ENCODE results near the gene SLC15A3. TPM values are rescaled to one million over a fixed set of nuclear protein-coding genes. Genes with fewer than 3 reads are reported as not detected.
"Not testable (repeated sequence)": the region's sequence is repeated elsewhere in the genome, so short reads cannot be mapped to it uniquely, and the experiment has no call there.

SLC15A3 gene
- total RNA-seq, 1 experiment from 2014 or later = 2.6 TPM

DNA sequence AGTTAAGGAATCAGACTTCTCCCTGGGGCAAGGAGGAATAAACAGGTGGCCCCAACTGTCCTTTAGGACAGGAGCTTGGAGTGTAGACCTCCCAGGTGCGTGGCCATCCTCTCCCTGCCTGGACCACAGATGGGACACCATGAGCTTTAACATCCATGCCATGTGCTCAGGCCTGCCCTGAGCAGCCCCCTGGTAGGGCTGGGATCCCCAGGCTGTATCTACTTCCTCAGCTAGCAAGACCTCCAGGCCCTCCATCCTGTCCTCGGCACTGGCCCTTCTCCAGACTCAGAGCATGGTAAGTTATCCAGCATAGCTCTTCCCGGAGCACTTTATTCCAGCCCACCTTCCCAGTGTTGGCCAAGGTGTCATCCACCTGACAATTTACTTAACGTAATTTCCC, 25.2 kb upstream of the SLC15A3 start:
- no peak for DNase-seq (ENCODE audit: low spot score)

DNA sequence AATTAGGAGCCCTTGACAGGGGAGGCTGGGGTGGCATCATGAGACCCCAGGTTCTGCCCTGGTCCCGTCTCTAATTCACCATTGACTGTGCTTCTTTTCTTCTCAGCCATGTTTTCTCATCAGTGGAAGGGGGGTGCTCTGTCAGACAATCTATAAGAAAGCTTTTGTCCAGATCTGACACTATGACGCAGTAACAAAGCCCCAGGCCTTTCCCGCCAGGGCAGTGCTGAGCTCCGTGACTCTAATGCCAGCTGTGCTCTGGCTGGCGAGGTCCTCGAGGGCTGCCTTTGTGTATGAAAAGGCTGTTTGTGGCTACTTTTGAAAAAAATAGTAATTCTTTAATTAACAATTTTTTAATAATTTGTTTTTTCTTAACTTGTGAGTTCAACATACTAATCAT, 22.8 kb upstream of the SLC15A3 start:
- DNase-seq (ENCODE audit: low spot score) = no peak

DNA sequence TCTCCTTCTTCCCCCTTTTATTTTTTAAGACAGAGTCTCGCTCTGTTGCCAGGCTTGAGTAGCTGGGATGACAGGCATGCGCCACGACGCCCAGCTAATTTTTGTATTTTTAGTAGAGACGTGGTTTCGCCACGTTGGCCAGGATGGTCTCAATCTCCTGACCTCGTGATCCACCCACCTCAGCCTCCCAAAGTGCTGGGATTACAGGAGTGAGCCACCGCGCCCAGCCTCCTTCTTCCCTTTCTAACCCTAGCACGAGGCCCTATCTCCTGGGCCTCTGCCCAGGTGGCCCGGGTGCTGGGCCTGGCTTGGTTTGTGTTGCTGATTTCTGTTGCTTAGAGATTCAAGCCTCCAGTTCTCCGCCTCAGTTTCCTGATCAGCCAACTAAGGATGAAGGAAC, 22.3 kb upstream of the SLC15A3 start:
- not testable (repeated sequence) for DNase-seq (ENCODE audit: low spot score)

DNA sequence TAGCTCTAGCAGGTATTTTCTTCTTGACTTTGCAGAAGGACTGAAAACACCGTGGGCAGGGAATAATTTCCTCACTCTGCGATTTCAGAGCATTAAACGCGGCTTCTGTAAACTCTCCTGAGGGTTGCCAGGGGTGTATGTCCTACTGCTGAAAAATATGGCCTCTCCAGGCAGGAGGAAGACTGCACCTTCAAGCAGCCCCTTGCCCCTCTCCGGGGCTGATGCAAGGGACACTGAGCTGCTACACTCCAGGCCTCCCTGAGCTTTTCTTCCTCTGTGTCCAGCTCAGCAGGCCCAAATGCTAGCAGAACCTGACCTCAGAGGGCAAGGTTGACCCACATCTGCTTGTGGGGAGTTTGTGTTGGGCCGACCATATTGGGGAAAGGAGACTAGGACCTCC, 21.7 kb upstream of the SLC15A3 start:
- DNase-seq (ENCODE audit: low spot score) = peak; percentile 19

DNA sequence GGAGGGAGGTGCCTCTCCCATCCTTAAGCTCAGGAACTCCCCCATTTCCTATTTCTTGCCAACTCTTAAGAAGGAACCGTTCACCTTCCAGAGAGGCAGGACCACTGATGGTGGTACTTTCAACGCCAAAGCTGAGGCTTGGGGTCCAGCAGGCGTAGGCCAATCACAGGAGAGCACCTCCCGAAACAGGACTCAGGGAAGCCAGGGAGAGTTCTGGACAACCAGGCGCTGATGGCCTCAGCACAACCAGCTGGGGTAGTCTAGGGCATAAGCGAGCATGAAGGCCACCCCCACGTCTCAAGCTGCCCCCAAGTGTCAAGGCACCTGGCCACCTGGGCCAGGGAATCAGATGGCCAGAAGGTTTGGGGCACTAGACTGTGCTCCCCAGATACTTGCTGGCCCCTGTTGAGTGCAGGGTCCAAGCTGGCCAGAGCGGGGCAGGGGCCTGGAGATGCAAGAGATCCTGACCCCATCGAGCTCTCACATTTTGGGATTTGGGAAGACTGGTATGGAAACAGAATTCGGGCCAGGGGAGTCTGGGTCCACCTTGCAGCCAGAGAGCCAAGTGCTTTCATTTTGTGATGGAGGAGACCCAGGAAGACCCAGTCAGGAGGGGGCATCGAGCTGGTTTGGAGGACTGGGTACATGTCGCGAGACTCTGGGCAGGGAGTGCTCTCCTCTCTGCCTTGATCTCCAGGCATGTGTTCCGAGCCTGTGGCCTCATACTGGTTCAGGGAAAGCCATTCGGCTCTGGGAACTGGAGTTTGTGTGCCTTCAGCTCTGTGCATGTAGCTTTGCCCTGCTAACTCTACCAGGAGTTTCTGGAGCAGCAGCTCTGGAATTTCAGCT, 20.4 kb upstream of the SLC15A3 start:
- no peak for DNase-seq (ENCODE audit: low spot score)

DNA sequence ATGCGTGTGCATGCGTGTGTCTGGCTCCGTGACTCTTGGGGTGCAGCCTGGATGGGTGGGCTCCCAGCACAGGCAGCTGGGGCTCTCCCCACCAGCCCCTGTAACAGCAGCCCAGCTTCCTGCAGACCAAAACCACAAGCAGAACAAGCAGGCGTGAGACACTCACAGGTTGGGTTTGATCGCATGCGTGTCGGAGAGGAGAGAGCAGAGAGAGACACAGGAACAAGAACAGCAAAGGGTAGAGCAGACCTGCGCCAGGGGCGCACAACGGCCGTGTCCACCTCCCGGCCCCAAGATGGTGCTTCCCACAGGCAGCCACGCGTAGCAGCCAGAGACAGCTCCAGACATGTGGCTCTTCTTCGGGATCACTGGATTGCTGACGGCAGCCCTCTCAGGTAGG, 19.5 kb upstream of the SLC15A3 start, which contains the start of gene CD6:
CD6 (plus strand) TSS at position 161 of the 400 bp plus-strand sequence; CDS start at position 347, 186 bp downstream.
- DNase-seq (ENCODE audit: low spot score) = no peak

DNA sequence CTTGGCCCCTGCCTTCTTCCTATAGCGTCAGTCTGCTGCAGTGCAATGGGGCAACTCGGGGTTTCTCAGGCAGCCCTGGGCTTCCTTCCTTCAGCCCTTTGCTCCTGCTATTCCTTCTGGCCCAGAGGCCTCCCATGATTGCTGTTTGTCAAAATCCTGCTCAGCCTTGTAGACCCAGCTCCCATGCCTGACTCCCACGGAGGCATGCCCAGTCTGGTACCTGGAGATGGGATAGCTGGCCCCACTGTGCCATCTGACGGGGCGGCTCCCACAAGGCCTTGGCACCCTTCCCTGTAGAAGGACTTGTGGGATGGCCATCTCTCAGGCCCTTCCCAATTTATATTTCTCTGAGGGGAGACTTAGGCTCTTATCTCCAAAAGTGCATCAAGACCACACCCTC, 18.9 kb upstream of the SLC15A3 start:
- no peak for DNase-seq (ENCODE audit: low spot score)

DNA sequence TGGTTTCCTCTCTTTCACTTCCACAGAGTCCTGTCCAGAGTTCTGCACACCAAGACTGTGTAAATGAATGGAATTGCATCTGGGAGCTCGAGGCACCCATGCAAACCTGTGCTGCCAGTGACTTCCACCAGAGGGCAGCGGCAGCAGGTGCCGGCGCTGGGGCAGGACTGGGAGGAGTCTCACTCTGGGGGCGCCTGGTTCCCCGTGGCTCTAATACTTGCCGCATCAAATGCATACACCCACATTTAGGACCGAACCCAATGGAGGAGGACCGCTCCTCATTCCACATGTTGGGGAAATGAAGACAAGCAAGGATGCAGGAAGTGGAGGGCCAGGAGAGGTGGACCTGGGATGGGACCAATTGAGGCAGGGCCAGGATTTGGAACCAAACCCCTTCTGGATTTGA, 18.4 kb upstream of the SLC15A3 start:
- DNase-seq (ENCODE audit: low spot score) = peak; percentile 72

DNA sequence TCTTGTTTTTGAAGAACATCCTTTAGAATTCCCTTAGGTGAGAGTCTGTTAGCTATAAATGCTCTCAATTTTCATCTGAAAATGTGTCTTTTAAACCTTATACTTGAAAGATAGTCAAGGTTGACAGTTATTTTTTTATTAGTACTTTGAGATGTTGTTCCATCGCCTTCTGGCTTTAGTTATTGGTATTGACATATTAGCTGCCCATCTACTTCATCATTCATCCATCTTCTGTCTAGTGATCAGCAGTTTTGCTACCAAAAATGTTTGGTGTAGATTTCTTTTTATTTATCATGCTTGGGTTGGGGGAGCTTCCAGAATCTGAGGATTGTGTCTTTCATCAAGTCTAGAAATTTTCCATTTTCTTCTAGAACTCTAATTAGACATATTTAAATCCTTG, 16.2 kb upstream of the SLC15A3 start:
- no peak for DNase-seq (ENCODE audit: low spot score)

DNA sequence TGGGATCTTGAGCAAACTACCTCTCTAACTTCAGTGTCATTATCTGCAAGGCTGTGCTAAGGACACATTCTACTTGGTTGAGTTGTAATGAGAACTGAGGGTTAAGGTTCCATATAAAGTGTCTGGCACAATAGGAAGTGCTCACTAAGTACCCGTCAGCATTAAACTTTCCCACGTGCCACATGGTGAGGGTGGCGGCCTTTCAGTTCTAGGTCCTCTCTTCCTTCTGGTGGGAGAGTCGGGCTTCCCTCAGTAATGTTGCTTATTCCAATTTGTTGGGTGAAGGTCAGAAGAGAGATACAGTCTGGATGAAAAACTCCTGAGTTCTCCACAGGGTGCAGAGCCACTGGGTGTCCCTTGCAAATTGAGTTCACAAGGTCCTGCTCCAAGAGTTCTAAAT, 14.9 kb upstream of the SLC15A3 start:
- no peak for DNase-seq (ENCODE audit: low spot score)

DNA sequence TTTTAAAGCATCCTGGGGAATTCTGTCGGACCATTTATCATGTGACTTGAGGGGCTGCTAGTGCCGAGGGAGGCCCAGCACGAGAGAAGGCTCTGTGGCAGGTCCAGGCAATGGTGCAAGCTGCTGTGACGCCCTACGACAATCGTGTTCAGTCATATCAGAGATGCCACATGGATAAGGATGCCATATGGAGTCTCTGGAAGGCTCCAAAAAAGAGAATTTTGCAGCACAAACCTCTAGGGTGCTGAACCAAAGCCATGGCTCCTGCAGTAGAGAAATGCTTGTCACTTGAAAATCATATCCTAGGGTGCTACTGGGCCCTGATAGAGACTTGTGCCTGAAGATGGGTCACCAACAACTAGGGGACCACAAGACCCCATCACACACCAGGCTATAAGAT, 12.8 kb upstream of the SLC15A3 start:
- DNase-seq (ENCODE audit: low spot score) = no peak

DNA sequence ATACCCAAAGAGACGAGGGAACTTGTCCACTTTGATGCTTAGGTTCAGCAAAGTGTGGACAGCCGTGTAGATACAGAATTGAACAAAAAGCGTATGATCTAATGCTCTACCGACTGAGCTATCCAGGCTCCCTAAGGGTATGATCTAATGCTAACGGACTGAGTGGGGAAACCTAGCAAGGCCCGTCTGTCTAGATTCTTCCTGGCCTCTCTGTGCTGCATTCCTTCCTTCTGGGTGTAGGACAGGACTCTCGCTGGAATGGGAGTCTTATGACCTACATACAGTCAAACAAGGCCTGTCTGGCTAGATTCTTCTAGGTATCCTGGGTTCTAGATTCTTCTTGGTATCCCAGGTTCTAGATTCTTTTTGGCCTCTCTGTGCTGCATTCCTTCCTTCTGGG, 8.4 kb upstream of the SLC15A3 start:
- no peak for DNase-seq (ENCODE audit: low spot score)

DNA sequence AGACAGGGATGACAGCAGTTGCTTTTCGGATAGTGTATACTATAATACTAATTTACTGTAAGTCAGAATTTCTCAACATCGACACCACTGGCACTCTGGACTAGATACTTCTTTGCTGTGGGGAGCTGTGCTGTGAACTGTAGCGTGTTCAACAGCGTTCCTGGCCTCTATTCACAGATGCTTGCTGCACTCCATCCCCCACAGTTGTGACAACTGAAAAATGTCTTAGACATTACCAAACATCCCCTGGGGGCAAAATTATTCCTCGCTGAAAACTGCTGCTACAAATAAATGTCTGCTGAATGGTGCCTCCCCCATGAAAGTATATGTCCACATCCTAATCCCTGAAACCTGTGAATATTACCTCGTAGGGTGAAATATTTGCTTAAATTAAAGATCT, 7.5 kb upstream of the SLC15A3 start:
- no peak for DNase-seq (ENCODE audit: low spot score)

DNA sequence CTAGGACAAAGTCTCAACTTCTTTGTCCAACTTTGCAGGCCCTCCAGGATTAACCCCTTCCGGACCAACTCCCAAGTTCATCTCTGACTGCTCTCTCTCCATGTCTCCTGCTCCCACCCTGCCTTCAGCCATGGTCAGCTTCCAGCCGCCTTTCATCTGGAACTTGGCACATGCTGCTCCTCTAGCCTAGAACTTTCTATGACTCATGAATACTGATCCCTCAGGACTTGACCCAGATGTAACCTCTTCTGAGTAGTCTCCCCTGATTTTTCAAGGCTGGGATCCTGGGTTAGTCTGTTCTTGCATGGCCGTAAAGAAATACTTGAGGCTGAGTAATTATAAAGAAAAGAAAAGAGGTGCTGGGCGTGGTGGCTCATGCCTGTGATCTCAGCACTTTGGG, 5.2 kb upstream of the SLC15A3 start:
- no peak for DNase-seq (ENCODE audit: low spot score)

DNA sequence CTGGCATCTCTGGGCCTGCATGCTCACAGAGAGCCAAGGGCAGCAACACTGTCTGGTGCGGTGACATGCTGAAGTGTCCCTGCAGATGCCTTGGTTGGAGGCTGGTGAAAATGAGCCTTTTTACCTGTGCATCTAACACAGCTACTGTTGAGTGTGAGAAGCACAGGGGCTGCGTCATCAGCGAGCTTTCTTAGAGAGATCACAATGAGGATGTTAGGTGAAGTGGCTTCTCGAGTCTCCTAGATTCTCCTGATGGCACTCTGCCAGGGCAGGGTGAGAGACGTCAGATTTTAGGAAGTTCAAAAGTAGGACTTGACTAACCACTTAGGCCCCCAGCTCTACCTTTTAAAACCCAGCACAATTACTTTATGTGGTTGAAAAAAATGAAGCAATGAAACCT, 3.6 kb upstream of the SLC15A3 start:
- DNase-seq (ENCODE audit: low spot score) = no peak

DNA sequence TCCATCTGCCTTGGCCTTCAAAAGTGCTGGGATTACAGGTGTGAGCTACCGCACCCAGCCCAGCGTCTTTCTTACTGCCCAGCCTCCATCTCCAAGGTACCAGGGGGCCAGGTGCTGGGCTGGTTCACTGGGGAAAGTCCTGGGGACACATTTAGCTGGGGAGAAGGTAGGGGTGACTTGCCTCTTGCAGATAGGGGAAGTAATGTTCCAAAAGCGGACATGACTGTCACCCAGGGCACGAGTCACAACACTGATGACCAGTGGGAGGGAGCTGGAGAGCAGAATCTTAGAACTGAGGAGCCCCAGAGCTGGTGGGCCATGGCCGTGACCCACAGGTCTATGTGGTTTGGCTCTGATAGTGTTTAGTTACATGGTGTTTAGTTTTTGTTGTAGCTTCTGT, 2.4 kb upstream of the SLC15A3 start:
- DNase-seq (ENCODE audit: low spot score) = no peak

DNA sequence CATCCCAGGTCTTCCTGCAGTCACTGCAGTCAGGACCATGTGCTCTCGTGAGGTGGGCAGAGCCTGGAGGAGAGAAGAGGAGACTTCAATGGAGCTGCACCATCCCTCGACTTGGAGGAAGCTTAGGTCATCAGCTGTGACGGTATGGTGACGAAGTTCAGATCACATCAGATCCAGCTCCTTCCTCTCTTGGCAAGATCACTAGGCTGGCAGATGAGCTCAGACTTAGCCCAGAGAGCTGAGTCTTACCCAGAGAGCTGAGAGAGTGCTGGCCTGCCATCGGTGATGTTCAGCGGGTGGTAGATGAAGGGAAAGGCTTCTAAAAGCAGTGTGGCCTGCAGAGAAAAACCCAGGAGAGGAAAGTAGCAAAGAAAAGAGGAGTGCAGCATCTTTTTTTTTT, 1.8 kb upstream of the SLC15A3 start:
- DNase-seq (ENCODE audit: low spot score) = no peak

DNA sequence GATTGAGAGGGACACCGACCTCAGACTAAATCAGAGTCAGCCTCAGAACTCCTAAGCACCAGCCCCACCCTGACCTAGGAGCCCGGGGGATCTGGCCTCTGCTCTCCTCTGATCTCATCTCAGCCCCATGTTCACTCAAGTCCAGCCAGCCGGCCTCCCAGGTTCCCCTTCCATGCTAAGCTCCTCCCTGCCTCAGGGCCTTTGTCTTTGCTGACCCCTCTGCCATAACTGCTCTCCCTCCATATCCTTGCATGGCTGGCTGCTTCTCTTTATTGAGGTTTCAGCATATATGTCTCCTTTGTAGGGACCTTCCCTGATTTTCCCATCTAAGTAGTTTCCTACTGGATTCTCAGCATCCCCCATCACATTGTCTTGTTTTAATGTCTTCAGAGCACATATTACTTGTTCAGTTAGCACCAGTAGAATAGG, 780 bp upstream of the SLC15A3 start:
- DNase-seq (ENCODE audit: low spot score) = no peak

DNA sequence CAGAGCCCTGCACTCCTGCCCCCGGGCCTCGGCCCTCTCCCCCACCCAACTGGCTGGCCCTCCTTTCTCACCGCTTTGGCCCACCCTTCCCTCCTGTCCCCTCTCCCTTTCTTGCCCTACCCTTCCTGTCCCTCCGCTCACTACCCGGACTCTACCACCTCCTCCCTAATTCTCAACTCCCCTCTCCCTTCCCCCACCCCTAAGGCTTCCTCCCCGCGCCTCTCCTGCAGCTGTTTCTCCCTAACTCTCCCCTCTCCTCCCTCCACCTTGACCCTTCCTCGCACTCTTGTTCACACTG, 421 bp downstream of the SLC15A3 start:
- no peak for DNase-seq (ENCODE audit: low spot score)

DNA sequence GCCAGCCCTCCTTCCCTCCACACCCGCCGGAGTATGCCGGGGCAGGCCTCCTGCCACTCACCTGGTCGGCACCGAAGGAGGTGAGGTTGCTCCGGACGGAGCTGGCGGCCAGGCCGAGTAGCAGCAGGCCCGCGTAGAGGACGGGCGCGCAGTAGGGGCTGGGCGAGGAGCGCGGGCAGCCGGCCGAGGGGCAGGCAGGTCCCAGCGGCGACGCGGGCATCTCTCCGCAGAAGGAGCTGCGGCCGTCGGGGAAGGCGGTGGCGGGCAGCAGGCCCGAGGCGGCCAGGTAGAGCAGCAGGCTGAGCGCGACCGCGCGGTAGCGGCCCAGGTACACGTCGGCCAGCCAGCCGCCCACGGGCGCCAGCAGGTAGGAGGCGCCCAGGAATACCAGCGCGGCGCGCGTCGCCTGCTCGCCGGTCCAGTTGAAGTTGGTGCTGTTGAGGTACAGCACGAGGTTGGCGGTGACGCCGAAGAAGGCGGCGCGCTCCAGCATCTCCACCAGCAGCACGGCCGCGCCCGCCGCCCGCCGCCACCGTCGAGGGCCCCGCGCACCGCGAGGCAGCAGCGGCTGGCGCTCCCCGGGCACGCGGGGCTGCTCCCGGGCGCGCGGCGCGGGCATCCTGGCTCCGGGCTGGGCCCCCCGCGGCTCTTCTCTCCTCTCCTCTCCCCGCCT, 907 bp downstream of the SLC15A3 start:
- DNase-seq (ENCODE audit: low spot score) = no peak

DNA sequence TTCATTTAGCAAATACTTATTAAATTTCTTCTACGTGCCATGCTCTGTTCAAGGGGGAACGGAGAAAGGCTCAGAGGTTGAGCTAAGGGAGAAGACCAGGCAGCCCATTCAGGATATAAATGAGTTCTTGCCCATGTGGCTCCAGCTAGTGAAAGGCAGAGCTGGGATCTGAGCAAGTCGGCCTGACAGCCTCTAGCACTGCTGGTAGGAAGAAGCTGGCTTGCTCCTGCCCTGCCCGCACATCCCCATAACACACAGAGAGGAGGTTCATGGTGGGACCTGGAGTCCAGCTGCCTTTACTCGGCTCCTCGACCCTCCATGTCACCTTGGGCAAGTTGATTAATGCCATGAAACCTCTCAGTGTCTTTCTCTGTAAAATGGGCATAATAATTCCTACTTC, 2.0 kb downstream of the SLC15A3 start:
- no peak for DNase-seq (ENCODE audit: low spot score)

DNA sequence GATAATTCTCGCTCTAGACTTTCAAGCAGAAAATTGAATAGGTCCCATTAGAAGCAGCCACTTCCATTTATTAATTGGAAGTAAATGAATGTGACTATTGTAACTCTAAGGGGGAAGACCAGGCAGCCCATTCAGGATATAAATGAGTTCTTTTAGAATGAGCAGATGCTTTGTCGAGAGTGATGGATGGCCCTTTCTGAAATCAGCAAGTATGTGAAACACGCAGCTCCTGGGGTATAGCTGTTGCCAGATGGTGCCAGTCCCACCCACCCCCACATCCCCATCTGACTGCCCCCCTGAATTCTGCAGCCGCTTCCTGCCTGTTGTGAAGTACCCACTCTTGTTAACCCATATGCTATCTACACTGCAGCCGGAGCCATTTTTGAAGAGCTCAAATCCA, 3.7 kb downstream of the SLC15A3 start:
- DNase-seq (ENCODE audit: low spot score) = no peak

DNA sequence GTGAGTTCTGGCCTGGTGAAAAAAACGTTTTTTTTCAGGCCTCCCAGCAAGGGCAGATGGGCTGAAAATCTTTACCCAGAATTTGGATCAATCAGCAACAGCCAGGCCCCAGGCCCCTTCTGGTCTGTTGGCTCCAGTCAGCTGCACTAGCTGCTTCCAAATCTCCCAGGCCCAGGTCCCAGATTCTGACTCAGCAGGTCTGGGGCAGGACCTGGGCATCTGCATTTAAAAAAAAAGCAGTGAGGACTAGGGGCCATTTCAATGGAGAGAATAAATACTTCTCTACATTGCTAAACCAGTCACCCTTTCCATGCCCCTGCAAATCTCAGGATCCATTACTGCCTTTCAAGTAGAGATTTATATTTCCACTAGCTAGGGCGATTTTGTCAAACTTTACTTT, 4.3 kb downstream of the SLC15A3 start:
- DNase-seq (ENCODE audit: low spot score) = no peak
